ENCODE measurements around the gene SNRNP70. TPM values are rescaled to one million over a fixed set of nuclear protein-coding genes. Genes with fewer than 3 reads are reported as not detected.
"Not testable (repeated sequence)": the region's sequence is repeated elsewhere in the genome, so short reads cannot be mapped to it uniquely, and the experiment has no call there.

The SNRNP70 gene
- total and polyA plus RNA-seq, 5 donors, result 117 to 146 (median 144) TPM

GRCh38 chr19:49049834-49050233 is 35.4 kb upstream of the SNRNP70 start:
- H3K27ac ChIP-seq (ENCODE audit: low read length); H3K4me3 ChIP-seq (ENCODE audit: low read length); intact Hi-C loops (cut with DNase I); H3K4me1 ChIP-seq (ENCODE audit: control insufficient read depth, insufficient read depth, low read length); H3K27me3 ChIP-seq (ENCODE audit: control insufficient read depth, insufficient read depth); H3K9me3 ChIP-seq (ENCODE audit: control insufficient read depth, low read length); ATAC-seq; DNase-seq: not testable (repeated sequence)
- WGBS, result 82% methylated on average over 3 of the region's 4 CpGs

- ATAC-seq; H3K9me3 ChIP-seq (ENCODE audit: control insufficient read depth, low read length); intact Hi-C loops (cut with DNase I); H3K4me1 ChIP-seq (ENCODE audit: control insufficient read depth, insufficient read depth, low read length); H3K27ac ChIP-seq (ENCODE audit: low read length); H3K4me3 ChIP-seq (ENCODE audit: low read length); DNase-seq; H3K27me3 ChIP-seq (ENCODE audit: control insufficient read depth, insufficient read depth): not testable (repeated sequence)
- WGBS, result 70% methylated on average over 24 of the region's 24 CpGs
Measured at GRCh38 chr19:49050376-49051033, 34.7 kb upstream of the SNRNP70 start.

GRCh38 chr19:49056101-49056901 is 28.9 kb upstream of the SNRNP70 start:
- DNase-seq, result peak; percentile 61 to 84 (median 84)
- no peak overlapping the region for H3K27ac ChIP-seq (ENCODE audit: low read length)

GRCh38 chr19:49056902-49057596 is 28.2 kb upstream of the SNRNP70 start:
- H3K4me1 ChIP-seq (ENCODE audit: control insufficient read depth, insufficient read depth, low read length); H3K27ac ChIP-seq (ENCODE audit: low read length); intact Hi-C loops (cut with DNase I); H3K9me3 ChIP-seq (ENCODE audit: control insufficient read depth, low read length); H3K27me3 ChIP-seq (ENCODE audit: control insufficient read depth, insufficient read depth); DNase-seq: not testable (repeated sequence)
- WGBS, result 3% methylated on average over 34 of the region's 34 CpGs
- peak; percentile 10 to 45 for ATAC-seq
- peak overlapping the region; percentile 49 for H3K4me3 ChIP-seq (ENCODE audit: low read length)

More at GRCh38 chr19:49056101-49056901, 28.9 kb upstream of the SNRNP70 start:
- Histone ChIP-seq H3K4me3 (ENCODE audit: low read length) (peak overlapping the region; percentile 49), H3K9me3 (ENCODE audit: control insufficient read depth, low read length) (no peaks in the 10 kb centered on the region), H3K4me1 (ENCODE audit: control insufficient read depth, insufficient read depth, low read length) (no peaks in the 10 kb centered on the region), H3K27me3 (ENCODE audit: control insufficient read depth, insufficient read depth) (no peaks in the 10 kb centered on the region)
- ATAC-seq, result peak; percentile 84 to 90
- intact Hi-C loops (cut with DNase I), result no loop called here
- WGBS, result 1% methylated on average over 63 of the region's 63 CpGs

GRCh38 chr19:49057636-49058234 is 27.5 kb upstream of the SNRNP70 start, which contains the start of gene CGB7:
Gene CGB7 (minus strand): TSS chr19:49057749. CDS start chr19:49055375, 2,374 bp downstream.
- DNase-seq (peak; percentile 79 to 90 (median 90)), ATAC-seq (peak; percentile 80 to 87)
- intact Hi-C loops (cut with DNase I), result no loop called here
- Histone ChIP-seq H3K4me1 (ENCODE audit: control insufficient read depth, insufficient read depth, low read length) (no peaks in the 10 kb centered on the region), H3K27me3 (ENCODE audit: control insufficient read depth, insufficient read depth) (no peaks in the 10 kb centered on the region), H3K4me3 (ENCODE audit: low read length) (peak within 1 kb of the TSS; percentile 49), H3K27ac (ENCODE audit: low read length) (no peak within 1 kb of the TSS), H3K9me3 (ENCODE audit: control insufficient read depth, low read length) (no peaks in the 10 kb centered on the region)
- WGBS, result 4% methylated on average over 38 of the region's 38 CpGs

- Histone ChIP-seq H3K27me3 (ENCODE audit: control insufficient read depth, insufficient read depth) (no peaks in the 10 kb centered on the region), H3K4me3 (ENCODE audit: low read length) (no peak overlapping the region), H3K9me3 (ENCODE audit: control insufficient read depth, low read length) (no peaks in the 10 kb centered on the region), H3K4me1 (ENCODE audit: control insufficient read depth, insufficient read depth, low read length) (no peaks in the 10 kb centered on the region), H3K27ac (ENCODE audit: low read length) (no peak overlapping the region)
- DNase-seq (no peak), ATAC-seq (no peak)
- WGBS, result 51% methylated on average over 10 of the region's 10 CpGs
- intact Hi-C loops (cut with DNase I), result no loop called here
Measured at GRCh38 chr19:49058562-49058961, 26.7 kb upstream of the SNRNP70 start.

GRCh38 chr19:49059053-49059452 is 26.2 kb upstream of the SNRNP70 start:
- WGBS, result 56% methylated on average over 9 of the region's 9 CpGs
- no peaks in the 10 kb centered on the region for H3K9me3 ChIP-seq (ENCODE audit: control insufficient read depth, low read length)
- no peak overlapping the region for H3K4me3 ChIP-seq (ENCODE audit: low read length)
- no peaks in the 10 kb centered on the region for H3K27me3 ChIP-seq (ENCODE audit: control insufficient read depth, insufficient read depth)
- H3K4me1 ChIP-seq (ENCODE audit: control insufficient read depth, insufficient read depth, low read length), result no peaks in the 10 kb centered on the region
- ATAC-seq, result no peak
- no peak overlapping the region for H3K27ac ChIP-seq (ENCODE audit: low read length)
- DNase-seq, result no peak
- intact Hi-C loops (cut with DNase I), result no loop called here

- DNase-seq (no peak), ATAC-seq (no peak)
- Histone ChIP-seq H3K27me3 (ENCODE audit: control insufficient read depth, insufficient read depth) (no peaks in the 10 kb centered on the region), H3K4me1 (ENCODE audit: control insufficient read depth, insufficient read depth, low read length) (no peaks in the 10 kb centered on the region), H3K27ac (ENCODE audit: low read length) (no peak overlapping the region), H3K4me3 (ENCODE audit: low read length) (no peak overlapping the region), H3K9me3 (ENCODE audit: control insufficient read depth, low read length) (no peaks in the 10 kb centered on the region)
- 96% methylated on average over 2 of the region's 2 CpGs for WGBS
- intact Hi-C loops (cut with DNase I), result no loop called here
Measured at GRCh38 chr19:49061000-49061399, 24.3 kb upstream of the SNRNP70 start.

- intact Hi-C loops (cut with DNase I), result no loop called here
- H3K27ac ChIP-seq (ENCODE audit: low read length), result no peak overlapping the region
- no peaks in the 10 kb centered on the region for H3K4me1 ChIP-seq (ENCODE audit: control insufficient read depth, insufficient read depth, low read length)
- no peak for ATAC-seq
- no peak overlapping the region for H3K4me3 ChIP-seq (ENCODE audit: low read length)
- WGBS, result 72% methylated on average over 25 of the region's 25 CpGs
- no peaks in the 10 kb centered on the region for H3K27me3 ChIP-seq (ENCODE audit: control insufficient read depth, insufficient read depth)
- no peak for DNase-seq
- no peaks in the 10 kb centered on the region for H3K9me3 ChIP-seq (ENCODE audit: control insufficient read depth, low read length)
Measured at GRCh38 chr19:49061445-49061844, 23.8 kb upstream of the SNRNP70 start.

GRCh38 chr19:49064029-49064629 is 21.1 kb upstream of the SNRNP70 start:
- H3K9me3 ChIP-seq (ENCODE audit: control insufficient read depth, low read length), result no peaks in the 10 kb centered on the region
- H3K4me3 ChIP-seq (ENCODE audit: low read length), result no peak overlapping the region
- H3K27me3 ChIP-seq (ENCODE audit: control insufficient read depth, insufficient read depth), result no peaks in the 10 kb centered on the region
- H3K27ac ChIP-seq (ENCODE audit: low read length), result no peak overlapping the region
- ATAC-seq (peak in 1 of 2 donors; percentile 6), DNase-seq (no peak)
- intact Hi-C loops (cut with DNase I), result no loop called here
- no peaks in the 10 kb centered on the region for H3K4me1 ChIP-seq (ENCODE audit: control insufficient read depth, insufficient read depth, low read length)
- WGBS, result 55% methylated on average over 10 of the region's 10 CpGs
